DOHH2 (cell line): Measurements from ENCODE around the gene COX7A2.

Experiments
- CTCF ChIP-seq: fragments of 200-600 bp; sonication (generic); IDR thresholded peaks from one replicate; pipeline ENCODE4 v1.5.1; 2014; ENCODE audit warnings: antibody characterized with exemption, mild to moderate bottlenecking, low read depth, low read length; ENCODE audit not compliant: poor library complexity, severe bottlenecking
- EZH2phosphoT487 ChIP-seq: fragments of 200-600 bp; sonication (generic); IDR thresholded peaks from 2 replicates; pipeline ENCODE4 v1.6.1; 2017; ENCODE audit warnings: borderline replicate concordance, mild to moderate bottlenecking, antibody characterized with exemption, low read length, moderate library complexity, mixed read lengths

- no peak for TF ChIP-seq CTCF
- TF ChIP-seq EZH2phosphoT487: no peak
These were observed 42.6 kb downstream of the COX7A2 start for GRCh38 chr6:75201021-75201420.
